Measurements from ENCODE around the gene NPAS3. TPM values are rescaled to one million over a fixed set of nuclear protein-coding genes. Genes with fewer than 3 reads are reported as not detected.

NPAS3 gene
- total and polyA plus RNA-seq, 2 of the 8 experiments (the other 6 are each of a cell fraction or from before 2014, with no cell fraction given): 0.11 to 0.60 TPM

DNA sequence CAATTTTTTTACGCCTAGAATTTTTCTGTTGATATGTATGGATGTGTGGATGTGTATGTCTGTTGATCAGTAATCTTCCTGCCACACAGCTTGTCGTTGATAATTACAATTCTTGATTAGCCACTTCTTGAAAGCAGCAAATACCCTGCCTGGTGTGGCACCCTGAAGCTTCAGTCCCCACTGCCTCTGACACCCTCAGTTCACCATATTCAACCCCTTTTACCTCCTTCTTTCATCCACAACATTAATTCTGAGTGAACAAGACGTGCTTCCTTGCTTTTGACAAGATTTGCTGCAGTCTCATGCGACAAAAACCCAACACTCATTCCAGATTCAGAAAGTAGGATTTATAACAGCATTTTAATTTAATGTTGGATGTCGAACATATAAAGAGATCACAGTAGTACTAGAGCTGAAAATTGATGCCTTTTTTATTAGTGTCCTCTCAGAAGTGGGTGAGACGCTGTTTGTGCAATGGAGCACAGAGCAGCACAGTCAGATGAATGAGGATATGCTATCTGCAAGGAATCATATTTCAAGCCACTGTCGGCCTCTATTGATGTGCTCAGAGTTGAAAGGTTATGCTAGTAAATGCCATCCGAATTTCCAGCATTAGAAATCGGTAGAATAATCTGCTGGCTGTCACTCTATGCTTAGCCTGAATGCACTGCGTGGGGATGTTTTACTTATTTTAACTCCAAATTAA is 628.5 kb downstream of the NPAS3 start:
- Histone ChIP-seq H3K56ac (replicated peaks; ENCODE audit: insufficient read length, low read depth, low read length) (no peak overlapping the region), H3K79me1 (ENCODE audit: low read depth, low read length) (no peaks in the 10 kb centered on the region), H3K4me2 (ENCODE audit: insufficient read depth in 1 of 2, low read depth in 2 of 2, low read length in 2 of 2) (no peak overlapping the region), H3K4me1 (replicated peaks in 1 of 4; ENCODE audit: control insufficient read depth in 3 of 4, insufficient read depth in 4 of 4, low read length in 3 of 4) (peaks cover 0 to 5% (median 4%) of the 10 kb centered on the region in 4 experiments; a peak in 3 of 7 replicates), H2BK15ac (ENCODE audit: low read length) (no peak overlapping the region), H3K23ac (ENCODE audit: insufficient read length) (no peak overlapping the region), H3K9ac (replicated peaks in 1 of 4; ENCODE audit: extremely low read depth in 1 of 4, low read depth in 3 of 4, low read length in 3 of 4) (no peak overlapping the region), H2AK5ac (ENCODE audit: low read depth, low read length) (no peak overlapping the region), H2BK20ac (ENCODE audit: low read length) (no peak overlapping the region), H3K14ac (ENCODE audit: insufficient read length) (no peak overlapping the region), H3K4me3 (ENCODE audit: extremely low read depth in 1 of 4, insufficient read depth in 2 of 4, low read depth in 3 of 4, low read length in 4 of 4) (no peak overlapping the region), H4K5ac (ENCODE audit: insufficient read length, low read depth, low read length) (no peak overlapping the region), H3K36me3 (ENCODE audit: control insufficient read depth in 2 of 4, insufficient read depth in 4 of 4, low read length in 3 of 4) (no peaks in the 10 kb centered on the region), H3K4ac (replicated peaks; ENCODE audit: insufficient read length, low read depth, low read length) (no peak overlapping the region), H3K27ac (ENCODE audit: low read depth, low read length) (no peak overlapping the region), H4K8ac (ENCODE audit: extremely low read depth, insufficient read depth, low read length) (no peak overlapping the region), H3K18ac (ENCODE audit: extremely low read depth, low read length) (no peak overlapping the region), H4K20me1 (replicated peaks in 1 of 2; ENCODE audit: control insufficient read depth in 1 of 2, insufficient read depth in 2 of 2, low read length in 2 of 2) (no peaks in the 10 kb centered on the region), H3K79me2 (ENCODE audit: control insufficient read depth in 1 of 2, insufficient read depth in 2 of 2, low read length in 2 of 2) (no peaks in the 10 kb centered on the region), H2BK5ac (ENCODE audit: low read depth, low read length) (no peak overlapping the region), H2BK12ac (ENCODE audit: low read depth, low read length) (no peak overlapping the region), H3K9me3 (ENCODE audit: insufficient read depth in 2 of 2, low read depth in 1 of 2, low read length in 1 of 2) (no peaks in the 10 kb centered on the region), H3K27me3 (replicated peaks in 1 of 4; ENCODE audit: control insufficient read depth in 3 of 4, extremely low read depth in 1 of 4, insufficient read depth in 3 of 4, low read length in 3 of 4) (no peaks in the 10 kb centered on the region), H4K91ac (replicated peaks; ENCODE audit: insufficient read length, low read length) (no peak overlapping the region), H2BK120ac (replicated peaks; ENCODE audit: low read depth, low read length) (no peak overlapping the region), H2AFZ (ENCODE audit: low read length) (0 out of 2 replicates have a peak overlapping the region, but pooled peaks have one; percentile 87), H3K23me2 (ENCODE audit: low read depth, low read length) (no peaks in the 10 kb centered on the region)
- no peak for DNase-seq (ENCODE audit: low read depth in 1 of 2, low spot score in 2 of 2)
- TF ChIP-seq KDM5A (IDR thresholded peaks at IDR 0.05; ENCODE audit: low read length) (no peak), POLR2AphosphoS5 (IDR thresholded peaks at IDR 0.05; ENCODE audit: low read depth, low read length) (no peak), CBX5 (IDR thresholded peaks at IDR 0.05; ENCODE audit: low read depth, low read length) (no peak), RBBP5 (IDR thresholded peaks at IDR 0.05; ENCODE audit: borderline replicate concordance, low read depth, low read length) (no peak), BACH1 (IDR thresholded peaks at IDR 0.05; ENCODE audit: low read length) (no peak)
- ChIA-PET POLR2A (ENCODE audit: partially characterized antibody) (no interaction called here), CTCF (ENCODE audit: partially characterized antibody) (interaction anchor here (0.7 kb wide), 2 partner anchors 91 to 226 kb away, joined by 3 to 4 read pairs; no protein-coding TSS in a partner anchor)
- FAIRE-seq: no peak
- WGBS, 2 experiments (ENCODE audit: extremely low coverage in 1 of 2, insufficient coverage in 1 of 2, insufficient read length in 1 of 2, insufficient replicate concordance in 2 of 2, low coverage in 1 of 2, low lambda C conversion rate in 2 of 2, missing lambda C conversion rate in 1 of 2): 87% methylated on average over 10 of the region's 10 CpGs; no CpG with 5 or more reads in 1 of the 2 experiments

All from H1 (cell line).